Central memory CD8-positive, alpha-beta T cell (primary cell): ENCODE data around the gene TMEM69.

Experiments
- ATAC-seq: fragments of 150-1000 bp; cut with Tn5 transposase; replicated peaks from 2 replicates; pipeline ENCODE4 v1.10.0; 2022; ENCODE audit warnings: mild to moderate bottlenecking, moderate FRiP score, moderate number of reproducible peaks; ENCODE audit not compliant: poor library complexity, severe bottlenecking; ENCODE audit errors: extremely low read depth
- DNase-seq, 2 donors: peaks; one replicate each; pipeline ENCODE4 v3.0.0; 2021; ENCODE audit warnings: low spot score in 2 of 2
- H3K27ac Mint-ChIP-seq: one replicate; pipeline ENCODE4 v1.8.0; 2022; ENCODE audit warnings: low read depth, mild to moderate bottlenecking, moderate library complexity, mixed read lengths
- H3K27me3 Mint-ChIP-seq: one replicate; pipeline ENCODE4 v1.8.0; 2022; ENCODE audit warnings: mixed read lengths
- H3K36me3 Mint-ChIP-seq: one replicate; pipeline ENCODE4 v1.8.0; 2022; ENCODE audit warnings: mild to moderate bottlenecking, moderate library complexity, mixed read lengths; ENCODE audit not compliant: insufficient read depth
- H3K4me1 Mint-ChIP-seq: one replicate; pipeline ENCODE4 v1.8.0; 2022; ENCODE audit warnings: mixed read lengths
- H3K4me3 Mint-ChIP-seq: one replicate; pipeline ENCODE4 v1.8.0; 2022; ENCODE audit warnings: mild to moderate bottlenecking, moderate library complexity, mixed read lengths
- H3K9me3 Mint-ChIP-seq: one replicate; pipeline ENCODE4 v1.8.0; 2022; ENCODE audit warnings: mixed read lengths

TMEM69 gene

GRCh38 chr1:45687754-45688740, at the start of gene TMEM69:
Gene TMEM69 (plus strand): TSS chr1:45688181. CDS start chr1:45691069, 2,888 bp downstream.
- H3K4me3 Mint-ChIP-seq, result peak within 1 kb of the TSS; percentile 100
- H3K27ac Mint-ChIP-seq, result peak within 1 kb of the TSS; percentile 98
- peaks cover 37% of the 10 kb centered on the region for H3K36me3 Mint-ChIP-seq
- H3K4me1 Mint-ChIP-seq, result peaks cover 40% of the 10 kb centered on the region
- no peaks in the 10 kb centered on the region for H3K27me3 Mint-ChIP-seq
- DNase-seq (peak; percentile 71 to 80), ATAC-seq (peak; percentile 9)
- H3K9me3 Mint-ChIP-seq, result no peaks in the 10 kb centered on the region

DNA sequence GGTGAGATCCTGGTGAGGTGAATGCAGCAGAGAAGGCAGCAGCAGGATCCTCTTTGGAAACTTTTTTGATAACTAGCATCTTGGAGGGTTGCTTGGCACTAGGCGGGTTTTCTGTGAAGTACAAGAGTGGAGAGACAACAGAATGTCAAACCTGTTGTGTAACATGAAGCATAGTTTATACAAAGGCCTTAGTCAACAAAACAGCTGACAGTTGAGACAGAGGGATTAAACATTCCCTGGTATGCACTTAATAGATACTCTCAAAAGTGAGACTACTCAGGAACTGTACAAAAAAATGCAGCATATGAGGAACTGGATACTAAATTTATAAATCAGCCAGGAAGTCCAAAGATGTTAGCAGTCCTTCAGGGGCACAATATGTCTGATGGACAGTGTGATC, 47.7 kb upstream of the TMEM69 start:
- DNase-seq (no peak), ATAC-seq (no peak)
- peaks cover 9% of the 10 kb centered on the region for H3K4me1 Mint-ChIP-seq
- no peak overlapping the region for H3K27ac Mint-ChIP-seq
- no peaks in the 10 kb centered on the region for H3K27me3 Mint-ChIP-seq
- no peak overlapping the region for H3K4me3 Mint-ChIP-seq
- H3K36me3 Mint-ChIP-seq, result peaks cover 24% of the 10 kb centered on the region
- no peaks in the 10 kb centered on the region for H3K9me3 Mint-ChIP-seq

DNA sequence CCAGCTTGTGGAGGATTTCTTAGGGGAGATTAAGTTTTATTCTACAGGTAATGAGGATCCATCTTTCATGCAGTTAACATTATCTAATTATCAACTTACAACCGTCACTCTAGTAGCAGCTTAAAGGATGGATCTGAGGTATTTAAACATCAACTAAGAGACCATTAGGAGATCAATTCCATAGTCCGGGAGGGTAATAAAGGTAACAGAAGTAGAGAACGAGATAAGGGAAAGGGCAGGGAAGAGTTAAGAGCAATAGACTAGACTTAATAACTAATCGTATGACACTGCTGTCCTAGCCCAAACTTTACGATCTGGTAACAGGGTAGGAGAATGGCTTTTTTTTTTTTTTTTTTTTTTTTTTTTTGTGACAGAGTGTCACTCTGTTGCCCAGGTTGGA, 44.7 kb upstream of the TMEM69 start:
- no peak for DNase-seq
- Mint-ChIP-seq H3K4me3 (no peak overlapping the region), H3K4me1 (peaks cover 9% of the 10 kb centered on the region), H3K27me3 (no peaks in the 10 kb centered on the region), H3K27ac (peak overlapping the region; percentile 20), H3K36me3 (peaks cover 42% of the 10 kb centered on the region), H3K9me3 (no peaks in the 10 kb centered on the region)
- no peak for ATAC-seq

DNA sequence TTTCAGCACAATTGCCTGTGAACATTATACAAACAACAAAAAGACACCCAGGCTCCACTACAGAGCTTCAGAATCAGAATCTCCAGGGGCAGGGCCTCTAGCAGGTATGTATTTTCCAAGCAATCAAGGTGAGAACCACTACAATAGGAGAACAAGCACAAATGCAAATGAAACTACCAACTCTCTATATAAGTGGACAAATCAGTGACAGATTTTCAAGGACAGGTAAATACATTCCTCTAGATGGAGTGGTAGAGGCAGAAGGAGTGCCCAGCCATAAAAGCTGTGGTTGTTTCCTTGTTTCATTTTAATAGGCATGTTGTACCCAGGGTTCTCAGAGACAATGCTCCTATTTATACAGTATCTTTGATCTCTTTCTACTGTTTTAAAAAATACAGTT, 44.0 kb upstream of the TMEM69 start:
- Mint-ChIP-seq H3K9me3 (no peaks in the 10 kb centered on the region), H3K4me3 (no peak overlapping the region), H3K36me3 (peaks cover 43% of the 10 kb centered on the region), H3K4me1 (peaks cover 9% of the 10 kb centered on the region), H3K27me3 (no peaks in the 10 kb centered on the region), H3K27ac (no peak overlapping the region)
- ATAC-seq (no peak), DNase-seq (no peak)

- no peaks in the 10 kb centered on the region for H3K9me3 Mint-ChIP-seq
- DNase-seq, result no peak
- H3K36me3 Mint-ChIP-seq, result peaks cover 48% of the 10 kb centered on the region
- peaks cover 9% of the 10 kb centered on the region for H3K4me1 Mint-ChIP-seq
- ATAC-seq, result no peak
- H3K27me3 Mint-ChIP-seq, result no peaks in the 10 kb centered on the region
- H3K27ac Mint-ChIP-seq, result no peak overlapping the region
- H3K4me3 Mint-ChIP-seq, result no peak overlapping the region
These were observed 43.3 kb upstream of the TMEM69 start for GRCh38 chr1:45644661-45645060.

- ATAC-seq (no peak), DNase-seq (no peak)
- Mint-ChIP-seq H3K9me3 (no peaks in the 10 kb centered on the region), H3K27me3 (no peaks in the 10 kb centered on the region), H3K27ac (no peak overlapping the region), H3K4me3 (no peak overlapping the region), H3K36me3 (peaks cover 52% of the 10 kb centered on the region), H3K4me1 (peaks cover 20% of the 10 kb centered on the region)
These were observed 40.5 kb upstream of the TMEM69 start for GRCh38 chr1:45647248-45648021.

- Mint-ChIP-seq H3K9me3 (no peaks in the 10 kb centered on the region), H3K27ac (no peak overlapping the region), H3K4me3 (no peak overlapping the region), H3K27me3 (no peaks in the 10 kb centered on the region), H3K4me1 (peaks cover 11% of the 10 kb centered on the region), H3K36me3 (peaks cover 72% of the 10 kb centered on the region)
- ATAC-seq (no peak), DNase-seq (no peak)
These were observed 33.3 kb upstream of the TMEM69 start for GRCh38 chr1:45654540-45655280.

DNA sequence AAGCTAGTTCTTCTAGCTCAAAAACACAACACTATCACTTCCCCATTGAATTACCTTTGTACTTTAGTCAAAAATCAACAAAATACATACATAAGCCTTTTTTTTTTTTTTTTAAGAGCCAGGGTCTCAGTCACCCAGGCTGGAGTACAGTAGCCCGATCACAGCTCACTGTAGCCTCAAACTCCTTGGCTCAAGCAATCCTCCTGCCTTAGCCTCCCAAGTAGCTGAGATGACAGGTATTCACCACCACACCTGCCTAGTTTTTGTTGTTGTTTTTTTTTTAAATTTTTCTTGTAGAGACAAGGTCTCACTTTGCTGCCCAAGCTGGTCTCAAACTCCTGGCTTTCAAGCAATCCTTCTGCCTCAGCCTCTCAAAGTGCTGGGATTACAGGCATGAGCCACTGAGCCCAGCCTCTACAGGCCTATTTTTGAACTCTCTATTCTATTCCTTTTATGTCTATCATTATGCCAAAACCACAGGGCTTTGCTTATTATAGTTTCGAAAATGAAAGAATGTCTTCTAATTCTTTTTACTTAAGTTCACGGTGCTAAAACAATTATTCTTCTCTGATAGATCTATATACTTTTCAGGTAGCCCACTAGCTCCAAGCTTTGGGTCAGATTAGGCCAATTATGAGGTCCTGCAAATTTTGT, 31.3 kb upstream of the TMEM69 start:
- Mint-ChIP-seq H3K36me3 (peaks cover 71% of the 10 kb centered on the region), H3K27me3 (no peaks in the 10 kb centered on the region), H3K27ac (peak overlapping the region; percentile 49), H3K9me3 (no peaks in the 10 kb centered on the region), H3K4me3 (no peak overlapping the region), H3K4me1 (no peaks in the 10 kb centered on the region)
- ATAC-seq, result no peak
- DNase-seq, result no peak

- H3K4me1 Mint-ChIP-seq, result peaks cover 10% of the 10 kb centered on the region
- no peaks in the 10 kb centered on the region for H3K27me3 Mint-ChIP-seq
- DNase-seq (no peak), ATAC-seq (no peak)
- H3K9me3 Mint-ChIP-seq, result no peaks in the 10 kb centered on the region
- H3K4me3 Mint-ChIP-seq, result no peak overlapping the region
- H3K36me3 Mint-ChIP-seq, result peaks cover 66% of the 10 kb centered on the region
- H3K27ac Mint-ChIP-seq, result no peak overlapping the region
These were observed 29.8 kb upstream of the TMEM69 start for GRCh38 chr1:45658171-45658570.

DNA sequence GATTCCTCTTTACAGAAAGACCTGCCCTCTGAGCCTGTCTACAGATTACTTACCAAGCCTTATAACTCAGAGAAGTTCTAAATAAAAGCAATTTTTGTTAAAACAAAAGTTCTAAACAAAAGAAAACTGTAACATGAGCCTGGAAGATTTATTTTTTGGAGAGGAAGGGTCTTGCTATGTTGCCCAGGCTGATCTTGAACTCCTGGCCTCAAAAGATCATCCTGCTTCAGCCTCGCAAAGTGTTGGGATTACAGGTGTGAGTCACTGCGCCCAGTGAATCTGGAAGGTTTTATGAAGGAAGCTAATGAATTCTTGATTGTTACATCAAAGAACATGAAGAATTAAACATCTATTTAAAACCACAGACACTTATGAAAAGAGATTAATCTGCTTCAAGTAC, 28.8 kb upstream of the TMEM69 start:
- Mint-ChIP-seq H3K4me3 (no peak overlapping the region), H3K36me3 (peaks cover 61% of the 10 kb centered on the region), H3K9me3 (no peaks in the 10 kb centered on the region), H3K27me3 (no peaks in the 10 kb centered on the region), H3K4me1 (peaks cover 15% of the 10 kb centered on the region), H3K27ac (no peak overlapping the region)
- no peak for ATAC-seq
- no peak for DNase-seq

DNA sequence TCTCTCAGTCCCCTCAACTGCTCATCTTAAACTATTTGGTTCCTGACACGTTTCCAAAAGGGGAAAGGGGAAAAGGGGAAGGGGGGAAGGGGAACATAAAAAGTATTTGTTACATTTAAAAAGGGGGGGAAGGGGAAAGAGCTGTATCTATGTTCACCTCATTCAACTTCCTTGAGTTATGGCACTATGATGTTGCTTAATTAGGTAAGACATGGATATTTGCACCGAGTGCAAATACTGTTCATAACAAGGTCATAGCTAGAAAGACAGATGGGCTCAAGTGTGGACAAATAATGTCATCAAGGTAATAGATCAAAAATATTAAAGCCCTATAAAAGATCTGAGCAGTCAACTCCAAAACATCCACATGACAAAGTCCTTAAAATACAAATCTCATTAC, 27.6 kb upstream of the TMEM69 start:
- peaks cover 50% of the 10 kb centered on the region for H3K36me3 Mint-ChIP-seq
- no peak overlapping the region for H3K27ac Mint-ChIP-seq
- H3K9me3 Mint-ChIP-seq, result no peaks in the 10 kb centered on the region
- no peak overlapping the region for H3K4me3 Mint-ChIP-seq
- DNase-seq, result no peak
- peaks cover 20% of the 10 kb centered on the region for H3K4me1 Mint-ChIP-seq
- H3K27me3 Mint-ChIP-seq, result no peaks in the 10 kb centered on the region
- no peak for ATAC-seq

DNA sequence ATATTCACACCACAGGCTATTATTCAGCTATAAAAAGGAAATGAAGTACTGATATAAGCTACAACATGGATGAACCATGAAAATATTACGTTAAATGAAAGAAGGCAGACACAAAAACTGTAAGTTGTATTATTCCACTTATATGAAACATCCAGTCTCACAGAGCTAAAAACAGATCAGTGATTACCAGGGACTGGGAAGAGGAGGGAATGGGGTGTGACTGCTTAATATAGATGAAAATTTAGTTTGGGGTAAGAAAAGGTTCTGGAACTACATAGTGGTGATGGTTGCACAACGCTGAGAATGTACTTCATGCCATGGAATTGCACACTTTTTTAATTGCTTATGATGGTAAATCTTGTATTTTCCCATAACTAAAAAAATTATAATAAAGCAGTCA, 21.1 kb upstream of the TMEM69 start:
- Mint-ChIP-seq H3K27ac (no peak overlapping the region), H3K9me3 (no peaks in the 10 kb centered on the region), H3K4me1 (peaks cover 55% of the 10 kb centered on the region), H3K4me3 (no peak overlapping the region), H3K36me3 (peaks cover 13% of the 10 kb centered on the region), H3K27me3 (no peaks in the 10 kb centered on the region)
- ATAC-seq, result no peak
- no peak for DNase-seq
